HG03025 (cell line): ENCODE results near the gene COPB2.

ENCODE experiments used
- ATAC-seq: cut with Tn5 transposase; IDR thresholded peaks from one replicate; pipeline ENCODE4 v1.9.1; 2021; ENCODE audit warnings: mild to moderate bottlenecking, moderate library complexity; ENCODE audit not compliant: unreplicated experiment, low FRiP score

The COPB2 gene

DNA sequence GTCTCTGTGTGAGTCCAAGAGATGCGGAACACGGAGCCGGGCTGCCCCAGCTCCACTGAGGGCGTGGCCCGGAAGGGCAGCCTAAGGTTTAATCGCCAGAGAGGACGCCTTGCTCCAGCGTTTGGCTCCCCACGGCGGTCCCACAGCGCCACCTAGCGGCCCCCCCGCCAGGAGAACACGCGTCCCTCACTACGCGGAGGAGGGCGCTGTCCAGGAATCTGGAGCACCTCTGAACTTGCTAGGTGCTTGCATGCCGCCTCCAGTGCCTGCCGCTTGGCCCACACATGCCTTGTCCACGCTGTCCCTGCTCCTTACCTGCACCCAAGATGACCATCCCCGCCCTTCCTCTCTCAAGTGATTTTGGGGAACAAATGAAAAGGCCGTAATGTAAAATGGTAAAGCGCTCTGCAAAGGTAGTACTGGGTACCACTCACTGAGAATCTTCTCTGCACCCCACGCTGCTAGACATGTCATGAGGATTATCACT, 60.0 kb downstream of the COPB2 start:
- ATAC-seq, result peak; percentile 89

DNA sequence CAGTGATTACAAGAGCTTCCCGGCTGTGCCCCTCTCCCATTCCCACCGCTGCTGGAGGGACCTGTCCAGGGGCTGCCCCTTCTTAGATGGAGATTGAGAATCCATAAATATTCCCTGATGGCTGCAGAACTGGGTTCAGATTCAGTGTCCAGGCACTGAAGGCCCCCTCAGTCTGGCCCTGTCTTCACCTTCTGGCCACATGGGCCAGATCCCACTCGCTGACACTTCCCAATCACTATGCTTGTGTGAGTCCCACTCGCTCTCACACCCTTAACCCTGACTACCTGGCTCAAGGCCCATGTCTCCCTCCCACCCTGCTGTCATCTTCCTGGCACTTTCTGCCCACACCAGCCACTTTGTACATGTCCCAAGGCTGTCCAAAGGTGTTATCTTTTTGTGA, 61.1 kb downstream of the COPB2 start:
- no peak for ATAC-seq

DNA sequence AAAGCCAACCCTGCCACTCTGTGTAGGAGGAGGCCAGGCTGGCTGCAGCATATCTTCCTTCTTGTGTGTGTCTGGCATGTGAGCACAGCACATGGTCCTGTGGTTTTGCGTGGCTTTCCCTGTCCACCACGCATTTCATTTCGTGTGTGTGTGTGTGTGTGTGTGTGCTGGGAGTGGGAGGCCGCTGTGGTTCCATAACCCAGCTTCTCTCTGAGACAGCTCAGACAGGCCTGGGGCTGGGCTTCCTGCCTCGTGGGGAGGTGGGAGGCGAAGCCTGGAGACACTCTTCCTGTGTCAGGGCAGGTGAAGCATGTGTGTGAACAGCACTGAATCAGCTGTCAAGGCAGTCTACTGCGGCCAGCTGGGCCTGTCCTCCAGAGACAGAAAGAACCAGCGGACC, 61.6 kb downstream of the COPB2 start:
- no peak for ATAC-seq

DNA sequence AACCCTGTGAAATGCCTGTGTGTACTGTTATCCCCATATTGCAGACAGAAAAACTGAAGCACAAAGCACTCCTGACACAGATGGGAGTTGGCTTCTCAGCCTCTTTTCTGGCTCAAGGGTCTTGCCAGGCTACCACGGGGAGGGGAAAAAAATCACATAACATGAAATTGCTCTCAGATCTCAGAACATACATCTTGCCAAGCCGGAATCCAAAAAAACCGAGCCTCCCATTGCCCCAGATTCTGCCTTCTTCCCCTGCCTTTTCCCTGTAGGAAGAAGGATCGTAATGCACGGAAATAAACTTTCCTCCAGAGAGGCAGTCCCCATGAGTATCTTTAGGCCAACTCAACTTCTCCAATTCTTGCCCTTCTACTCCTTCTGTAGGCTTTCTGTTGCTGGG, 62.2 kb downstream of the COPB2 start:
- ATAC-seq, result no peak

DNA sequence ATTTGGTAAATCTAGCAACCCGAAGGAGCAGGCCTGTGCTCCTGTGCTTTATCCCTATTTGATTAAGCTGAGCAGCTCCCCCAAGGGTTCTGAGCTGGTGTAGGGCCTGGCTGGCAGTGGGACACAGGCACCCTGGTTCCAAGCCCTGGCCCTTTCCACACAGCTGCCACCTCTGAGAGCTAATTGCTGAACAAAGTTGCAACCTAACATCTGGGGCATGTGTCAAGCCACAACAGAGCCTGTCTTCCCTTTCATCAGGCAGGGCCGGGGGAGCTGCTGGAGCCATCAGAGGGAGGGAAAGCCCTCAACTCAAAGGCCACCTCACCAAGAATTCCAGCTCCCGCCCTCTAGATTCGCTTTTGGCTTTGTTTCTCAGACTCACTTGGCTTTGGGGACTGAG, 62.7 kb downstream of the COPB2 start:
- no peak for ATAC-seq

DNA sequence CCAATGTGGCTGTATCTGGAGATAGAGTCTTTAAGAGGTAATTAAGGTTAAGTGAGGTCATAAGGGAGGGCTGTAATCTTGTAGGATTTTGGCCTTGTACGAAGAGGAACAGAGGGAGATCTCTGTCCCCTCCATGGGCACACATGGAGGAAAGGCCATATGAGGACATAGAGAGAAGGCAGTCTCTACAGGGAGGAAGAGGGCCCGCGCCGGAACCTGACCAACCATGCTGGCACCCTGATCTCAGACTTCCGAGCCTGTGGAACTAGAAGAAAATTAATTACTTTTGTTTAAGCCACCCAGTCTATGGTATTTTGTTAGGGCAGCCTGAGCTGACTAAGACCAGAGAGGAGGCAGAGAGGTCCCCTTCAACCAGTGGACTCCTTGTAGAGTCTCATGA, 63.3 kb downstream of the COPB2 start:
- ATAC-seq, result no peak

DNA sequence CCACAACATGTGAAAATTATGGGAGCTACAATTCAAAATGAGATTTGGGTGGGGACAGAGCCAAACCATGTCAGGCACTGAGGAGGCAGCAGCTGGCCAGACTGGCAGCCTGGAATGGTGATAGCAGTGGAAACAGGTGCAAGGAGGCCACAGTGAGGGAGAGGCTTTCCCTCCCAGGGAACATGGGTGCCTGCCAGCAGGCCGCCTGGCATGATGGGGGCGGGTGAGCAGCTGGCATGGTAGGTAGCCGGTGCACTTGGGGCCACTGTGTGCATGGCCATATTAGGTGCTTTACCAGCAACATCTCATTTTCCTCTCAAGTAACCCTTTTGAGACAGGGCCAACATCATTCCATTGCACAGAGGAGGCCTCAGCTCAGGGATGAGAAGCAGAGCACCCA, 63.9 kb downstream of the COPB2 start:
- no peak for ATAC-seq

DNA sequence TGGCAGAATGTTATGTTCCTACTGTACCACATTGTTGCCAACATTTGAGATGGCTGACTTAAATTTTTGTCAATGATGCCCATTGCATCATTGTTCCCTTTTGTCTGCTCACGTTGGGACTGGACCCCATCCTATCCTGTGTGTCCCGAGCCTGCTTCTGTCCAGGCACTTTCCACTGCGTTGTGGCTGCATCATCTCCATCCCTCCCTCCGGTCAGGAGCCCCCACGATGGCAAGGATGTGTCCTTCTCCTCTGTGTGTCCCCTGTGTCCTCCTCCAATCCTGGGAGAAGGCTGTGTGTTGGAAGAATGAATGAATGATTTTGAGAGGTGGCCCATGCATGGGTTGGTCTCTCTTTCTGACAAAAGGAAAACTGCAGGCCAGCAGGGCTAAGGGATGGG, 65.0 kb downstream of the COPB2 start:
- no peak for ATAC-seq

DNA sequence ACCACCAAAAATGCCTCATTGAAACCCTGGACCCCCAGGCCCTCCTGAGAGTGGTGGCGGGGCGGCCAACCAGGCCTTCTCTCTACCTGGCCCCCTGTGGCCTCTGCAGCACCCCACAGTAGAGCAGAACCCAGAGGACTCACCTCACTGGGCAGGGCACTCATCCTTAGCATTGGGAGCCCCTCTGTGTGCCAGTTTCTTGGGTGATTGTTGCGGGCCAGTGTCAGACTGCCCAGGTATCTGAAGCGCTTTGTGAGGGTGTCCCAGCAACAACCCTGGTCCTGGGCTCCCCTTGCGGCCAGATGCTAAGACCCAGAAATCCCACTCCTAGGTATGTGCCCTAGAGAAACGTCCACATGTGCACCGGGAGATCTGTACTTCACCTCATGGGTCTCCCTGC, 66.3 kb downstream of the COPB2 start:
- ATAC-seq, result no peak

DNA sequence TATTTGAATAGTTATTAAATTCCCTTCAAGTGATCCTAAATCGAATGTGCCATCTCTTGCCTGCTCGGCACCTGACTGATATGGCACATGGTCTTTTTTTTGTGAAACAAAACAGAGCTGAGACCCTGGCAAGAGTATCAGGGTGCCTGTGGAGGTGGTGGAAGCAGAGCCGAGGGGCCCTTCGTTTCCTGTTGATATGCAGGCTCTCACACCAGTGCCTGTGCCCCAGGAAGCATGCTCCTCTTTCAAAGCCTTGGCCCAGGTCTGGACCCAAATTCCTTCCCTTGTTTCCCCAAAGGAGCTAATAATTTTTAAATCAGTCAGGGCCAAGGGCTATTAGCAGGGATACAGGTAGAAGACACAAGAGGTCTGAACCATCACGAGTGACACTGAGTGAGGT, 67.1 kb downstream of the COPB2 start:
- no peak for ATAC-seq

DNA sequence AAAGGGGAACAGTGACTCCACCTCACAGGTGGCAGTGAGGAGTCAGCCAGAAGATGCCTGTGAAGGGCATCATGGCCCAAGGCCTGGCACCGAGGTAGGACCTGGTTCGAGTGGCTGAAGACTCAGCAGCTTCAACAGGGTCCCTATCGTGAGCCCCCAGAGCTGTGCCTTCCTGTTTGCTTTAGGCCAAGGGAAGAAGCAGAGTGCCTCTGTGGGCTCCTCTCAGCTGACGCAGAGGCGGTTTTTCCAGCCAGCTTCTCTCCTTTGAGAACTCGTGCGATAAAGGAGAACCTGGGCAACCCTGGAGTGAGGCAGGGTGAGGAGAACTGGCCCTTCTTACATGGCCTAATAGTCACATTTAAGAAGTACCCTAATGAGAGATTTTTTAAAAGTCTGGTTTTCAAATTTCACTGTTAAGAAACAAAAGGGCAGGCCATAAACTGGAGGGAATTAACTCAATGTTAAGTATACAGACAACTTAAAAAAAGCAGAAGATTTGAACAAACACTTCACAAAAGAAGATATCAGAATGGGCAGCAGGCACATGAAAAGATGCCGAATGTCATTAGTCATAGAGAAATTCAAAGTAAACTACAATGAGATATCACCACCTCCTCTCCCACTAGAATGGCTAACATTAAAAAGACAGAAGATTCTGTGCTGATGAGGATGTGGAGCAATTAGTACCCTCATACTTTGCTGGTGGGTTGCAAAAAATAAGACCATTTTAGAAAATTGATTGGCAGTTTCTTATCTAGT, 68.7 kb downstream of the COPB2 start:
- ATAC-seq, result no peak

DNA sequence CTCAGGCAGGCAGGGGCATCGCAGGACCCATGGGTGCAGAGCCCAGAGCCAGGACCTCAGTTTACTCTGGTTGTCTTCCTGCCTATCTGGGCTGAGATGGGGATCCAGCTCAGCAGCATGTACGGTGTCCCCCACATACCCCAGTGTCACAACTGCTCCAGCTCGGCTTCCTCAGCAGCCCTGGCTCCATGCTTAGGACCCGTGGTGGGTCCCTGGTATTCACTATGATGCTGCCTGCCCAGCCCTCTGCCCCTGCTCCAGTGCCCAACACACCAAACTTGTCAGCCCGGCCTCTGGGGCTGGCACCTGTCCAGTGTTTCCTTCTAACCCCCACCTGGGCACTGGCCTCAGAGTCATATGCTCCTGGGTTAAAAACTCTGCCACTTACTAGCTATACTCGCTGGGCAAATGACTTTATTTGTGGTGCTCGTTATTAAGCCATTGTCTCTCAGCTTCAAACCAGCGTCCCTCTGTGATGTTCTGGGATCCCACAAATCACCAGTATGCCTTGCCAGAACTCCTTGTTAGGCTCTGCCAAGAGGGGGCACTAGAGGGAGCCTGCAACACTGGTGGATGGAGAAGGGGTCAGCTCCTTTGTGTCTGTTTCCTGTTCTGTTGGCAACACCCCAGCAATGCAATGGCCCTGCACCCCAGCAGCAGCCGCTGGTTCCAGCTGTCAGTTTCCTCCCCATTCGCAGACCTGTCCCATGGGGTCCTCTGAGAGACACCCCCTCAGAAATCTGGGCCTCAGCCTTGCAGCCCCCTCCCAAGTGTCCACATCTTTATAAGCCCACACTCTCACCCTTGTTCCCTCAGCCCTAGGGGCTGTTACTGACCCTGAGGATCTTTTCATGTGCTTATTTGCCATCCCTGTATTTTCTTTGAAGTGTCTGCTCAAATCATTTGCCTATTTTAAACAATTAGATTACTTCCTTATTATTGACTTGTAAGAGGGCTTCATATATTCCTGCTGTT, 69.7 kb downstream of the COPB2 start:
- no peak for ATAC-seq

DNA sequence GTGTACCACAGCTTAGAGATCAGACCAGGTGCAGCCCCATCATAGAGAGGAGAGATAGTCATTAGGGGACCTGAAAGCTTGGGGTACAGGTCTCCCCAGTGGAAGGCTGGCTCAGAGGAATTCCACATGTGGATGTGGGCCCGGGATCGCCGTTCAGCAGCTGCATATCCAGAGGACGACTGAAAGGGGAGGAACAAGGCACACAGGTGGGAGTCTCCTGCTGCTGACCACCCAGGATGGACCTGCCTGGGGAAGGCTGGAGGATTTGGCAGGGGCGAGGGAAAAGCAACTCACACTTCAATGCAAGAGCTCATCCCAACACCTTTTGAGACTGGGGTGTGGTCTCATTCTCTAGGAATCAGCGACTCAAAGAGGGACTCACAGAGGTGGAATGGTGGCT, 70.6 kb downstream of the COPB2 start:
- ATAC-seq, result no peak

DNA sequence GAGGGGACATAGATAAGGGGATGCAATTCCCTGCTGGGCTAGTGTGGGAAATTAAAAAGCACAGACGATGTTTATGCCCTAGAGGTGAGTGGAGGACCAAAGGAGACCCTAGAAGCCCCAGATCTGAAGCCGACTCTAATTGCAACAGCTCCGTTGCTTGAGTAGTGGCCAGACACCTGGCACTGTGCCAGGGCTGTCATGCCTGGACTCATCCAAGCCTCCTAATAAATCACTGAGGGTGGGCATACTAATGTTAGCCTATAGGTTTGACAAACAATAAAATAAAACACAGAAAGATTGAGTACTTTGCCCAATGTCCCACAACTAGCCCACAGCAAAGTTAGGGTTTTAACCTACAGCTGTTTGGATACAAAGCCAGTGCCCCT, 71.0 kb downstream of the COPB2 start:
- ATAC-seq, result no peak

DNA sequence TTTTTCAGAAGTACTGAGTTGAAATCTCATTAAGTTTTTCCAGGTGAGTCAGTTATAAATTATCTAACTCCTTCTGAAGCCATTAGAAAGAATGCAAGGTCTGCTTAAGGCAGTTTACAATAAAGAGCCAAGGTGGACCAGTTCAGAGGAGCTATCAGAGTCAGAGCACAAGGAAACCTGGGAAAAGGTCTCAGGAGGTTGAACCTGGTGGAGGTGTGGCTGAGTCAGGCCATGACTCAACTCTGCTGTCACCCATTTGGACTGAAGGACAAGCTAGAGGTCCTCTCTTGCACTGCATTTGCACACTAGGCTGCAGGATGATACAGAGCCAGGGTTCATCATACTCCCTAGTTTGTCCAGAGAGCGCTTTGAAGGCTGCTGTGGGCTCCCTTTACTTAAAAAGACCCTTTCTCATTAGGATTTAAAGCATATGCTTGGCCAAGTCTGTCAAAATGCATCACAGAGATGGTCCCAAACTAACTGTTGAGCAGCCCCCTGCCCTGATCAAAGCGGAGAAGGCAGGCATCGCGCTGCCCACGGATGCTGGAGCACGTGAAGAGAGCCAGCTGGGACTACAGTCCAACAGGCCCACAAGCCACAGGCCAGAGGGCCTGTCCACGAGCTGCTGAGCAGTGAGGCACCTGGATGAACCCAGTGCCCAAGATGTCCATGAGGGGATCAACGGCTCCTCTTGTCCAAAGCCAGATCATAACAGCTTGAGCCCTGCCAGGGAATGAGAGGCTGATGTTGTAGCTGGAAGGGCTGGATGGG, 71.6 kb downstream of the COPB2 start:
- ATAC-seq, result no peak

DNA sequence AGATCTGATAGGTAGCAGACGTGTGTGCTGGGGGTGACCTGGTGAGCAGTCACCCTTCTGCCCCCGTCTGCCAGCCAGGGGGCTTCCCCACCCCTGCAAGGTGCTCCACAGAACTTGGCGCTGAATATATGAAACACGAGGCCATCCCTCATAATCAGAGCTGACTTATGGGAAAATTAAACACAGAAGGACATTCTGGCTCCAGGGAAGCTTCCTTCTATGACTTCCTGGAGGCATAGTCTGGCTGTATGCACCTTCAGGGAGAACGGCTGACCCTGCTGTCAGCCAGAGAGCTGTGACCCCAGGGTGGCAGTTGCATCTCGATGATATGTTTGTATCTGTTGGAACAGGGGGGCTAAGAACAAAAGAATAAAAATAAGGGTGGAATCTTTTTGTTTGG, 72.2 kb downstream of the COPB2 start:
- no peak for ATAC-seq

DNA sequence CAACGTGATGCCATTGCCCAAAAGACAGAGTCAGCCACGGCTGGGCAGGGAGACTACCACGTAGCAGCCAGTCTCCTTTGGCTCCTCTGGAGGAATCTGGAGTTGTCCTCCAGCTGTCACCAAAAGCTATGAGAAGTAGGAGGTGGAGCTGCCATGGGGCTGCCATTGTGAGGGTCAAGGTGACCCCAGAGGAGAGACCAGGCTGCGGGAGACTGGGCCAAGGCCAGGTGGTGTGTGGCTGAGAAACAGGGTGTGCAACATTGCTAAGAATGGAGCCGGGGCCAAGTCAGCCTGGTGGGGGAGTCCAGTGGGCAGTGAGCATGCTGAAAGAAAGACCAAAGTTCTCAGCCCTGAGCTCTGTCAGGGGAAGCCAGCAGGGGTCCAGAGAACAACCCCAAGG, 75.5 kb downstream of the COPB2 start:
- ATAC-seq, result no peak

DNA sequence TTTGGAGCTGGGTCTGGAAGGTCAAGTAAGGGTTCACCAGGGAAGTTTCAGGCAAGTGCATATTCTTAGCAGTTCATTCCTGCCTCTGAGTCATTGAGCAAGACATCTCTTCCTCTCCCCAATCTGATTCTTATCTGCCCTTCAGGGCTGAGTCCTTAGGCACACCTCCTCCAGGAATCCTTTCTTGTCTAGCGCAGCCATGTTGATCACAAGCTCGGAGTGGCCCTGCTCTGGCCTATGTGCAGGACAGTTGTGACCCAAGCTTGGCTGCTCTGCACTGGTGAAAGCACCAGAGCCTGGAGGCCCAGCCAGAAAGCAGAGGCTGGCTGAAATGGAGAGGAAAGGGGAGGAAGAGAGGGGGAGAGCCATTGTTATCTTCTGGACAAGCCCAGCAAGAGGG, 76.5 kb downstream of the COPB2 start:
- ATAC-seq, result no peak

DNA sequence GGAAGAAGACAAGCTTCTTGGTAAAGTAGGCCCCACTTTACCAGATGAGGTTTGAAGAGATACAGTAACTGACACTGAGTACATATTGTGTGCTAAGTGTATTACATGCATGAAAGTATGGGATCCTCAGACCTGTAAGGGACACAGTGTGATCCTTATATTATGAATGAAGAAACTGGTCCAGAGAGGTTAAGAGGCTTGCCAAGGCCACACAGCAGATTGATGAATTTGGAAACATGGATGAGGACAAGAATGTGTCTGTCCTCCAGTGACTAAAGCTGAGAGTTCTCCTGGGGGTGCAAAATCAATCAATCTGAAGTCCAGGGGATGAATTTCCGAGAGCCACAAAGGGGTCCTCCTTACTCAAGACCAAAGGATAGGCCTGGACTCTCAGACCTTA, 77.0 kb downstream of the COPB2 start:
- no peak for ATAC-seq

DNA sequence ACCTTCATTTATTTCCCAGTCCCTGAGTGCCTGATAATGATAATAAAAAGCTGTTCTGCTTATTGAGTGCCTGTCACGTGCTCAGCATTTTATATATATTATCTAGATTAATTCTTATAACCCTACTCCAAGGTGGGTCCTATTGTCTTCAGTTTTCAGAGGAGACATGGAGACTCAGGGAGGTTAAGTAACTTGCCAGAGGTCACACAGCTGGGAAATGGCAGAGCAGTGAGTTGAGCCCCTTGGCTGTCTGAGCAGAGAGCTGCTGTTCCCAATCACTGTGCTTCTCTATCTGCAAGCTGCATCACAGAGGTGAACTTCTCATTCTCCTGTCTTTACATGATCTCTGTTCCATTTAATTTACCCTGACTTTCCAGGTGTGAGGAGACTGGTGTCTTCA, 77.9 kb downstream of the COPB2 start:
- no peak for ATAC-seq

DNA sequence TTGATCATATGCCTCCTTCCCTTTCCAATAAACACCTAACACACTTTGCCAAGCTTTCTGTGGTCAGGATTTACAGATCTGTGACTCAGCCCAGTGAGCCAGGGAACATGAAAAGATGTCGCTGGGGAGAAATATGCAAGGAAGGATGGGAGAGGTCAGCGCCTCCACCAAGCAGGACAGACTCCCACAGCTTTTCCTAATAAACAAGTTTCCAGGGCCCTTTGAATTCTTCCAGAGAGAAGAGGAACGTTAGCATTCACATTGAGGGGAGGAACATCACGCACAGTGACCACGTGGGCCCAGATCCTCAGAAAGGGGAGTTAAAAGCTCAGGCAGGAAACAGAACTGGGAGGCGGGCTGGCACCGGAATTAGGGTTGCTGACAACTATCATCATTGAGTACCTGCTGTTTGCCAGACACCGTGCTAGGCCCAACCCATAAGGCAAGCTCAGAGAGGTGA, 78.9 kb downstream of the COPB2 start:
- ATAC-seq, result no peak
